Measurements from ENCODE around the gene SERPINA6.
"Not testable (repeated sequence)": the region's sequence is repeated elsewhere in the genome, so short reads cannot be mapped to it uniquely, and the experiment has no call there.

The SERPINA6 gene

DNA sequence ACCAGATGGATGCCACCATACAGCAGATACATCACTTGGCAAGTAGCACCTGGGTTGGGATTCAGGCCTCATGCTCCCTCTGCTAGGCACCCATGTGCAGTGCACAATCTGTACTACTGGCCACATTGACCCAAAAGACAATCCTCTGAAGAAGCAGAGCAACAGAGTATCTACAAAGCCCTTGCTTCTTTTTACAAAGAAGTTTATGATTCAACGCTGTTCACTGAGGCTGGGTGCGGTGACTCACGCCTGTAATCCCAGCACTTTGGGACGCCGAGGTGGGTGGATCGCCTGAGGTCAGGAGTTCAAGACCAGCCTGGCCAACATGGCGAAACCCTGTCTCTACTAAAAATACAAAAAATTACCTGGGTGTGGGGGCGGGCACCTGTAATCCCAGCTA lies 31.1 kb upstream of the SERPINA6 start:
- DNase-seq = not testable (repeated sequence)

- no peak for DNase-seq
Measured at GRCh38 chr14:94349276-94349675, 26.1 kb upstream of the SERPINA6 start.

DNA sequence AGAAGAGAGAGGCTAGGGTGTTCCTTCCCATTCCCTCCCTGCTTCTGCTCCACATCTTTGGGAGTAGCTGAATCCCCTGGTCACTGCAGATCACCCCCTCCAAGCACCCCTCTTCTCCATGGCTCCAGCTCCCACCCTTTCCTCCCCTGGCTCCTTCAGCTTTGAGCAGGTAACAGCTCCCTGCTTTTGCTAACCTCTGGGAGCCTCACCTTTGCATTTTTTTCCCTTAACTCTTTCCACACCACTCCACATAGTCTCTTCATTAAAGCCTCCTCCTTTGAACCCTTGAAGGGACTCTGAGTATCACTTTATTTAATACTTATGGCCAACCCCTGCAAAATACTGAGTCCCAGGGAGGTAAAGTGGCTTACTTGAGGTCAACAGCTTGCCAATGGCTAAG lies 25.7 kb upstream of the SERPINA6 start:
- no peak for DNase-seq

- DNase-seq = no peak
Measured at GRCh38 chr14:94346841-94347240, 23.7 kb upstream of the SERPINA6 start.

- DNase-seq = not testable (repeated sequence)
Measured at GRCh38 chr14:94346065-94346786, 23.1 kb upstream of the SERPINA6 start.

DNA sequence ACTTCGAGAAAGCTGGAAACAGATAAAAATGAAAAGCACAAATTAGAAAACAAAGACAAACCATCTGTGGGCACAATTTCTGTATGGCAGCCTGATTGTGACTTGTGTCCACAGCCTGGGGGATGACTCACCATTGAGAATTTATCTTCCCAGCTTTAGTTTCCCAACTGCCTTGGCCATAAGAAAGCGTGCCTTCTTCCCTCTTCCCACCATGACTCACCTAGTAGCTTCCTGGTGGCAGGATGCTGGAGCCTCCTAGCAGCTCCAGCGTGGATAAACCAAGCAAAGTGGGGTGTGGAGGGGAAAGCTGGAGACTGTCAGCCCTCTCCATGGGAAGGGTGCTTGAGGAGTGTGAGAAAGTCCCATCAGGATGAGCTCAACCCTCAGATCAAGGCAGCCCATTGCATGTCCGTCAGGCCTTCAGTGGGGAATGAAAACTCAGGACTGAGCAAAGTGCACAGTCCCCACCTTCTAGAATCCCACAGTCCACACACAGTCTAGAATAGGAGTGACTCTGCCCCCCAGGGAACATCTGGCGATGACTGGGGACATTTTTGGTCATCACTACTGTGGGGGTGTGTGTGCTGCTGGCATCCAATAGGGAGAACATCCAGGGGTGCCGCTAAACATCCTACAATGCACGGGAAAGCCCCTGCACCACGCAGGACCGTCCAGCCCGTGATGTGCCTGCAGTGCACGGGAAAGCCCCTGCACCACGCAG lies 22.4 kb upstream of the SERPINA6 start:
- DNase-seq = no peak

GRCh38 chr14:94344389-94344788 lies 21.3 kb upstream of the SERPINA6 start:
- no peak for DNase-seq

DNA sequence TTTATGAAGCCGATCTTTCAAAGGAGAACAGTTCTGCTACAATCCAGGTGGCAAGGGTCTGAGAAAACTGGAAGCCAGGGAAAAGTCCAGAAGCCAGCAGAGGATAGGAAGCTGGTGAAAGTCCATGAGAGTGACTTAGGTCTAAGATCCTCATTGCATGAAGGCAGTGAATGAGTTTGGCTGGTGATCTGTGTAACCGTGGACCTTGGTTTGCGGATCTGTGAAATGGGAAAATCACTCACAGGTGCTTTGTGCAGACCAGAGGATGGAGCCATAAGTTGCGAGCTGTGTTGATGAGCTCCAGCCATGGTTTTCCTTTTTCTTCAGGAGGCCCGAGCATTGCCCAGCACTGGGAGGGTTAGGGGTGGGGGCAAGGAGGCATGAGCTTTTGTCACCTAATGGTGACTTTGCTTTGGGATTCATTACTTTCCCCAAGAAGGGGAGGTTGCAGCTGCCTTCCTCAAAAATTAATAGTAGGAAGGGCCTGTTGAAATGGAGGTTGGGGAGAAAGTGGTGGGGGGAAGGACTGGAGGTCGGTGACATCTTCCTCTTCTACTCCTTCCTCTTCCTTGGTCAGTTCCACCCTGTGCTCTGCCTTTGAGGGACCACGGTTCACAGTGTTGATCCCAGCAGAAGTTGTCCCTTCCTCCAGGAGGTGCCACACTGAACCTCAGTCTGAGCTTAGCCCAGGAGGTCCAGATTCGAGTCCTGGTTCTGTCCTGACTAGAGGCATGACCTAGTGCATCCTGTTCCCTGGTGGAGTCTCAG lies 20.3 kb upstream of the SERPINA6 start:
- no peak for DNase-seq

DNA sequence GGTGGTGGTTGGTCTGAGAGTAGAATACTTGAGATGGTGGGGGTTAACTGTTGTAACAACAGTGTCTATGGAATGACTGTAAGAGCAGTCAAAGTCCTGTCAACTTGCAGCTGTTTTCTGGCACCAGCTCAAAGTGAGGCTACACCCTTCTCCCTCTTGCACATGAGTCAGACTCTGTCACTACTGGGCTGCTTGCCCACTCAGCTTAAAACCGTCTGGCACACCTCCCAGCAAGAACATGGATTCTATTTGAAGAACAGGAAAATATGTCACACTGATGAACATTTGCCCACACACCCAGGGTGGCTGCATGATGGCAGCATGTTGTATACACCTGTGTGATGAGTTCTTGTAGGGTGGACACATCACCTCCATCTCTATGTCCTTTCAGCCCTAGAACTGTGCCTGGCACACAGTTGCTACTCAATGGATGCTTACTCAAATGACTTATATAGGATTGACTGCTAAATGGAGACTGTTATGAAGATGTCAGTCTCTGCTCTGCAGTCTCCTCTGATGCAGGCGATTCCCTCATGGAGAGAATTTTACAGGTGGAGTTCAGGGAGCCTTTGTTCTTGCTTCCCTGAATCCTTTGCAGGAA lies 19.3 kb upstream of the SERPINA6 start:
- peak; percentile 61 for DNase-seq

DNA sequence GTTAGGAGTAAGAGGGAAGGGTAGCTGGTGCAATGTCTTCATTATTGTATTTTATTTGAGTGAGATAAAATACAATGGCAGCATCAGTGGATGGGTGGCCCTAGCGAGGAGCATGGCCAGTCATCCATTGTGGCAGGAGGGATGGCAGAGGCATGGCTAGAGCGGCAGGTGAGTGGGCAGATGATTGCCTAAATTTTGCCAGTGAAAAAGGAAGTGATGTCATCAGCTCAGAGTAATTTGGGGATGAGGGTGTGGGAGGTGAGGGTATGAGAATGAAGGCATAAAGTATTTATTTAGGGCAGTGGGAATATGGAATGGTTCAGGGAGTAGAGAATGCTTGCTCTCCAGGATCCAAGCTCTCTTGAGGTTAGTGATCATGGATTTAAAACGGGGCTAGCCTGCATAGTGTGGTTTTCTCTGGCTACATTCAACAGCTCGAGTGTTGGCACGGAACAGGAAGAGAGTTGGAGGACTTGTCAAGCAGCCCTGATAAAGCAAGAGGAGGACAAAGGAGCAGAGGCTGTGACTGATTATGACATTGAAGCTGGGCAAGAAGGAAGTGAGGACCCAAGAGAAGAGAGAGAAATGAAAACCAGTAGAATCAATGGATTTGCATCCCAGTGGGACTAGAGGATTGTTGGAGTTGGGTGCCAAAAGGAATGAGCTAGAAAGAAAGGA lies 18.7 kb upstream of the SERPINA6 start:
- no peak for DNase-seq

DNA sequence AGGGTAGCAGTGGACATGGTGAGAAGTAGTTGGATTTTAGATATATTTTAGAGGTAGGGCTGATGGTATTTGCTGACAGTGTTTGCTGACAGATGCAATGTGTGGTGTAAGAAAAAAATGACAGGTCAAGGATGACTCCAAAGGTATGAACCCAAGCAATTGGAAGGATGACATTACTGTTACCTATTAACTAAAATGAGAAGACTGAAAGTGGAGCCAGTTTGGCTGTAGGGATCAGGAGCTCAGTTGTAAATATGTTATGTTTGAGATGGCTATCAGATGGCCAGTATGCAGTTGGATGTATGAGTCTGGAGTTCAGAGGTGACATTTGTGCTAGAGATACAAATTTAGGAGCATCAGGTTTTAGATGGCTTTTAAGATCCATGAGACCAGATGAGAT lies 17.4 kb upstream of the SERPINA6 start:
- DNase-seq = no peak

DNA sequence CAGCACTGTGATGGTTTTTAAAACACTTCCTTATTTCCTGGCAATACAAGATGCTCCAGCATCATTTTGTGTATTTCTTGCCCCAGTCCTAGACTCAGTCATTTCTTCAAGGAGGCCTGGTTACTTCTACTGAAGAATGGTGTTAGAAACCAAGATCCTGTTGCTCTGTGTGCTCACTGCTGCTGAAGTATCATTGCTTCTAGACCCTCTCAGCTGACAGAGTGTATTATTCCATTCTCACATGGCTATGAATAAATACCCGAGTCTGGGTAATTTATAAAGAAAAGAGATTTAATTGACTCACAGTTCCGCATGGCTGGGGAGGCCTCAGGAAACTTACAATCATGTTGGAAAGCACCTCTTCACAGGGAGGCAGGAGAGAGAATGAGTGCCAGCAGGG lies 14.9 kb upstream of the SERPINA6 start:
- DNase-seq = no peak

- DNase-seq = no peak
Measured at GRCh38 chr14:94337274-94337673, 14.1 kb upstream of the SERPINA6 start.

DNA sequence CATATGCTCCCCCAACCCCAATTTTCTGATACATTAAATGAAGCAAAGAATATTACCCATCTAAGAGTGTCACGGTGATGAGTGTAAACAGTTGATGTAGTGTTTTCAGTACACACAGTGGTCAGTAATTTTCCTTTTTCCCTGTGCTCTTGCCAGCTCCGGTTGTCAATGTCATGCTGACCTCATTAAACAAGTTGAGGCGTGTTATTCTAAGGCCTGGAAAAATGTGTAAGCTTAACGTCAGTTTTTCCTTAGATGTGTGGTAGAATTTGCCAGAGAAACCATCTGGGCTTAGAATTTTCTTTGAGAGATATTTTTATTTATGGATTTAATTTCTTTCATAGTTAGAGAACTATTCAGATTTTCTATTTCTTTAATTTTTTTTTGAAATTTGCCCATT lies 11.7 kb upstream of the SERPINA6 start:
- no peak for DNase-seq

DNA sequence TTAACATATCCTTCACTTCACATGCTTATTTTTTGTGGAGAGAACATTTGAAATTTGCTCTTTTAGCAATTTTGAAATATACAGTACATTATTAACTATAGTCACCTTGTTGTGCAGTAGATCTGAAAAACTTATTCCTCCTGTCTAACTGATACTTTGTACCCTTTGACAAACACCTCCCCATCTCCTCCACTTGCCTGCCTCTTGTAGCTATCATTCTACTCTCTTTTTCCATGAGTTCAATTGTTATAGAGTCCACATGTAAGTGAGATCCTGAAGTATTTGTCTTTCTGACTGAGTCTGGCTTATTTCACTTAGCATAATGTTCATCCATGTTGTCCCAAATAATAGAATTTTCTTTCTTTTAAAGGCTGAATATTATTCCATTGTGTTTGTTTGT lies 9.5 kb upstream of the SERPINA6 start:
- DNase-seq = no peak

DNA sequence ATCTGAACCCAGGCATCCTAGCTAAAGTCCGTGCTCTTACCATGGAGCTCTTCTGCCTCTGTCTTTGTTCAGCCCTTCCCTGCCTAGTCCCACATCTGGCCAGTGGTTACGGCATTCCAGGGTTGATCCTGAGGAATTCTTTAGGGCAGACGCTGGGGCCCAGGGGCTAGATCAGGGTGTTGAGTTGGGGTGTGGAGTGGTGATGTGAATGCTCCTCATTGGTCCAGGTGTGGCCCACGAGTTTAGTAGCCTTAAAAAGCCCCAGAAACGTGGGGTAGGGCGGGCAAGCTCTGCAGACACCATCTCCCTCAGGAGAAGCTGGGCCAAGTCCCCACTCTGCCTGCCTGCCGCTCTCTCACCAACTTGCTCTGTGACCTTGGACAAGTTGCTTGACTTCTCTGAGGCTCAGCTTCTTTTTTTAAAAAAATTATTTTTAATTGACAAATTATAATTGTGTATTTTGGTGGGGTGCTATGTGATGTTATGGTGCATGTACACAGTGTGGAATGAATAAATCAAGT lies 9.0 kb upstream of the SERPINA6 start:
- DNase-seq = no peak

DNA sequence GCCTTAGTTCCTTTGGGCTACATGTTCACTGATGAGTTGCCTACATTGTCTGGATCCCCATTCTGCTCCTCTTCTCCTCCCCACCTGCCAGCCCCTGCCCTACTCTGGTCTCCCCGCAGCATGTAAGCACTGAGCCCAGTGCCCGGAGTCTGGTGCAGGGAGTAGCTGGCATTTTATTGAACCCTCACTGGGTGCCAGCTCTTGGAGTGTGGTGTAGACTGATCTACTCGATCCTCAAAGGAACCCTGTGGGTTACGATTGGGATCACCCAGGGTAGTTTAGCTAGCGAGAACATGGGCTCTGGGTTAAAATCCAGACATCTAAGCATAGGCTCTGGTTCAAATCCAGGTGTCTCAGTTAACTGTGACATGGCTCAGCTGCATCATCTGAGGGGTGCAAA lies 8.3 kb upstream of the SERPINA6 start:
- DNase-seq = no peak

DNA sequence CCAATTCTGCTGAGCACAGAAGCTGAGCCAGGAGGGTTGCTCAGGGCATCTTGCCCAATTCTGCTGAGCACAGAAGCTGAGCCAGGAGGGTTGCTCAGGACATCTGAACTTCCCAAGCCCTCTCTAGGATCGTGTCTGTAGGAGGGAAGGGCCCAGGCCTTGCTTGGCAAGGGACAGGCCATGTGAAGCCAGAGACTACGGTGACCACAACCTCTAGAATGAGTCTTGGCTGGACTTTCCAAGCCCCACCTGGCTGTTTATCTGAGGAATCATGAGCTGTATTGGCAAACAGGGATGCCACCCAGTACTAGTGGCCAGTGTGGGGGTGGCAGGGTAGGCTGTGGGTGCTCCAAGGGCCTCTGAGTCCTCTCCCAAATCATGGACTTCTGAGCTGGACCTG lies 7.7 kb upstream of the SERPINA6 start:
- DNase-seq = no peak

DNA sequence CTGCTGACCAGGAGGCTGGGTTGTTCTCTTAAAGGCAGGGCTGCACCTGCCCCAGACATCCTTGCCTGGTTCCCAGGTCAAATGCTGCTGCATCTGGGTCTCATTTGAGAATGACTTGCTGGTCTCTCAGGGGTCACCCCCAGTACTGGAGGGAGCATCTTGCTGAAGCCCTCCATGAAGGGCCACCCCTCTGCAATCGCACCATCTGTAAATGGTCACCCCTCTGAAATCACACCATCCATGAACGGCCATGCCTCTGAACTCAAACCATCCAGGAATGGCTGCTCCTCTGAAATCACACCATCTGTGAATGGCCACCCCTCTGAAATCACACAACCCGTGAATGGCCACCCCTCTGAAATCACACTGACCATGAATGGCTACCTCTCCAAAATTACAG lies 7.3 kb upstream of the SERPINA6 start:
- DNase-seq = no peak

DNA sequence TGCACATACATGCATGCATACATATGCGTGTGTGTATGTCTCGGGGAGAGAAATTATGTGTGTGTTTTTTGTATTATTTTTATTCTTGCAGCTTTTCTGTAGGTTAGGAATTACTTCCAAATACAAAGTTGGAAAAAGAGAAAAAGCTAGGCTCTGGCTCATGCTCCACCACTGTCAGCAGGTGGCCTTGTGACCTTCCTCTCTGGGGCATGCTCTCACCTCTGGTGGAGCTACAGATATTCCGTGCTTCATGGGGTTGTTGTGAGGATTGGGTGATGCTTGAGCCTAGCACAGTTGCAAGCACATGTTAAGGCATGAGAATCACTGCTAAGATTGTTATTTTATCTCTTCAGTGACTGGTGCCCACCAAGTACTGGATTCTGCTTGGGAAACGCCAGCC lies 6.7 kb upstream of the SERPINA6 start:
- no peak for DNase-seq

DNA sequence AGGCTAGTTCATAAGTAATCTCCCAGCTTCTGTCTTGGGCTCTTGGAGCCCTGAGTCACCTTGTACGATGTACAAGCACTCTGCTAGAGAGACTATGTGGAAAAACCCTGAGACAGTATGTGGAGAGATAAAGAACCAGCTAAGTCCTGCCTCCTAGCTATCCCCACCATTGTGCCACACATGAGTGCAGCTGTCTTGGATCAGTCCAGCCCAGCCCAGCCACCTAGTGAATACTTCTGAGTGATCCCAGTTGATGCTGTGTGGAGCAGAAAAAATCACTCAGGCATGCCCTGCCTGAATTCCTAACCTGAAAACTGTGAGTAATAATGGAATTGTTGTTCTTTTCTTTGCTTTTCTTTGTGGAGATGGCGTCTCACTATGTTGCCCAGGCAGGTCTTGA lies 5.1 kb upstream of the SERPINA6 start:
- no peak for DNase-seq

DNA sequence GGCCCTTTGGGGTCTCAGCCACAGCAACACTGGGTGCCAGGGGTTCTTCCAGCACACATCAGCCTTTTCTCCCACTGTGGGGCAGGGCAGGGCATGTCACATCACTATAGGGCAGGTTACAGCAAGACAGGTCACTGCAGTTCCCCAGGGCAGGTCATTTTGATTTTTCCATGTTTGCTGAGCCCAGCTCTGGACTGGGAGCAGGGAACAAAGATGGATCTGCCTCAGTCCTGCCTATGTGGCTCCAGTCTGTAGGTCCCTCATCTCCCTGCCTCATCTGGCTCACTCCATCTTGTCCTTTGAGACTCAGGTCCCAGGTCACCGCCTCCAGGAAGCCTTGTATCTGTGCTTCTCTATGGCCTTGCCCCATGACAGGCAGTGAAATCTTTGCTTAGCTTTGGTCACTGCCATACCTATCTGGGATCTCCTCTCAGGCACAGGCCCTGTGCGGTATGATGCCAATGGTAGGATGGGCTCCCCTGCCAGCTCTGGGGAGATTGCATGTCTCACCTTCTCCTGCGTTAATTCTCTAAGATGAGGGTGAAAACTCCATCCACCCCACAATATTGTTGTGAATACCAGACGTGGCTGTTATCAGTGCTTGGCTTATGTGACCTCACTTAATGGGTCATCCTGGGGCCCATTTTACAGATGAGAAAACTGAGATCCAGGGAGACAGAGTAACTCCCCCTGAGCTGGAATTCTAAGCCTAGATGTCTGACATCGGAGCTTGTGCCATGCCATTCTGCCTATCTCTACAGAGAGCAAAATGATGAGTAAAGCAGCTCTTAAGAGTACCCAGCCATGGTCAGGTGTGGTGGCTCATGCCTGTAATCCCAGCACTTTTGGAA lies 1.5 kb downstream of the SERPINA6 start:
- no peak for DNase-seq
